ENCODE data around the gene SF3B2.

GRCh38 chr11:66051766-66052663, at the start of gene SF3B2:
- no peak for TF ChIP-seq CTCF (IDR thresholded peaks at IDR 0.05; ENCODE audit: poor library complexity)
- TF ChIP-seq EZH2 (IDR thresholded peaks at IDR 0.05; ENCODE audit: borderline replicate concordance), result no peak
